Kidney (tissue), 14 donors: ENCODE data around the gene POLE2. TPM values are rescaled to one million over a fixed set of nuclear protein-coding genes. Genes with fewer than 3 reads are reported as not detected.

Source experiments
- DNase-seq, 5 donors: peaks; one replicate each; pipeline ENCODE4 v3.0.0-alpha.2; 2013 to 2020
- FAIRE-seq: peaks from 2 replicates; lab custom pipeline; 2012; peaks lifted over from hg19 to GRCh38; lab: Jason Lieb, UNC
- H3K27ac ChIP-seq, 2 donors: one replicate each; pipeline ENCODE4 v1.7.0; 2013; ENCODE audit warnings: low read depth in 2 of 2, low read length in 2 of 2, inconsistent platforms in 1 of 2
- H3K27me3 ChIP-seq: one replicate; pipeline ENCODE4 v1.7.1; 2013; ENCODE audit warnings: low read length, inconsistent platforms; ENCODE audit not compliant: control insufficient read depth, insufficient read depth
- H3K36me3 ChIP-seq, 3 donors: one replicate each; pipeline versions ENCODE4 v1.7.0 to v1.7.1; 2013; ENCODE audit warnings: low read length in 3 of 3, control low read depth in 1 of 3, inconsistent platforms in 1 of 3; ENCODE audit not compliant: insufficient read depth in 3 of 3, control insufficient read depth in 2 of 3
- H3K4me1 ChIP-seq, 3 donors: one replicate each; pipeline versions ENCODE4 v1.7.0 to v1.7.1; 2013; ENCODE audit warnings: low read length in 3 of 3, inconsistent platforms in 1 of 3, low read depth in 1 of 3; ENCODE audit not compliant: control insufficient read depth in 2 of 3, insufficient read depth in 2 of 3
- H3K4me3 ChIP-seq, 3 donors: one replicate each; pipeline versions ENCODE4 v1.7.0 to v1.8.1; 2013; ENCODE audit warnings: low read length in 3 of 3, control low read depth in 1 of 3, inconsistent platforms in 1 of 3
- H3K9ac ChIP-seq, 3 donors: one replicate each; pipeline versions ENCODE4 v1.7.0 to v1.7.1; 2013; ENCODE audit warnings: low read length in 3 of 3, control low read depth in 1 of 3, inconsistent platforms in 1 of 3
- H3K9me3 ChIP-seq, 3 donors: one replicate each; pipeline versions ENCODE4 v1.7.0 to v1.7.1; 2013; ENCODE audit warnings: low read length in 3 of 3, control low read depth in 1 of 3, inconsistent platforms in 1 of 3; ENCODE audit not compliant: control insufficient read depth in 2 of 3, insufficient read depth in 1 of 3
- CTCF ChIP-seq: IDR thresholded peaks from 3 replicates; pipeline ENCODE4 v1.5.1; 2012; ENCODE audit warnings: mild to moderate bottlenecking, moderate library complexity, borderline replicate concordance; ENCODE audit not compliant: insufficient read depth; ENCODE audit errors: extremely low read depth
- intact Hi-C: fragments of 100-400 bp; cut with DNase I; formaldehyde crosslinking; loops from one replicate; pipeline ENCODE4 v1.11.1; 2022
- polyA plus RNA-seq: library from polyadenylated mRNA; stranded (reverse); fragments of 350-450 nt; fragmentation: Illumina TruSeq; extraction: RNeasy Lipid Tissue Mini Kit (QIAGEN cat#74804); gene quantifications from one replicate; pipeline ENCODE4 v1.2.3, GENCODE V29; 2014; ENCODE audit warnings: low read depth, low replicate concordance; ENCODE audit not compliant: insufficient read depth
- total RNA-seq: library from RNA; stranded (reverse); fragmentation: NEBNext Ultra II Directional; extraction: Animal tissue kit (Norgen Biotek cat#: 25700); gene quantifications from one replicate; pipeline ENCODE4 v1.2.1, GENCODE V29; 2021
- donor health status: control.
- donor health status: control.
- donor health status: control.
- donor health status: control.
- donor health status: control.
- donor health status: DM: yes; HTN: yes; CAD: no.
- donor health status: Normal renal cell carcinoma (clear cell type).

POLE2 gene
- total and polyA plus RNA-seq, 2 donors from 2014 or later, result 0.58 to 2.6 TPM

- intact Hi-C loops, result no loop called here
These were observed 93.5 kb downstream of the POLE2 start for GRCh38 chr14:49594347-49595091.

More at GRCh38 chr14:49594347-49595091, 93.5 kb downstream of the POLE2 start:
- no peaks in the 10 kb centered on the region for H3K27me3 ChIP-seq
- DNase-seq (peak in 2 of 5 donors; percentile 16 to 53), FAIRE-seq (no peak)
- H3K9ac ChIP-seq, result no peak overlapping the region
- H3K9me3 ChIP-seq, result no peaks in the 10 kb centered on the region
- no peaks in the 10 kb centered on the region for H3K36me3 ChIP-seq
- H3K27ac ChIP-seq, result no peak overlapping the region
- H3K4me3 ChIP-seq, result no peak overlapping the region
- H3K4me1 ChIP-seq, result peaks cover 0 to 3% (median 0%) of the 10 kb centered on the region in 3 donors
- no peak for TF ChIP-seq CTCF

Other genes starting within 250 kb of the POLE2 start
- gene RPS29, start 101.8 kb downstream of the POLE2 start, total RNA-seq, result 1,054 TPM
- gene RPS29, start 101.8 kb downstream of the POLE2 start, polyA plus RNA-seq, result 2,862 TPM
- gene LRR1, start 89.3 kb downstream of the POLE2 start, total RNA-seq, result 6.6 TPM
- 7.7 TPM for gene LRR1, start 89.3 kb downstream of the POLE2 start, polyA plus RNA-seq
- gene RPL36AL, start 67.6 kb downstream of the POLE2 start, total RNA-seq, result 157 TPM
- 455 TPM for gene RPL36AL, start 67.6 kb downstream of the POLE2 start, polyA plus RNA-seq
- 31.8 TPM for gene MGAT2, start 67.4 kb downstream of the POLE2 start, total RNA-seq
- gene MGAT2, start 67.4 kb downstream of the POLE2 start, polyA plus RNA-seq, result 11.9 TPM
- gene DNAAF2, start 53.0 kb downstream of the POLE2 start, total RNA-seq, result 7.7 TPM
- 6.9 TPM for gene DNAAF2, start 53.0 kb downstream of the POLE2 start, polyA plus RNA-seq
- 8.4 TPM for gene KLHDC1, start 4.9 kb upstream of the POLE2 start, total RNA-seq
- gene KLHDC1, start 4.9 kb upstream of the POLE2 start, polyA plus RNA-seq, result 2.3 TPM
- 58.7 TPM for gene KLHDC2, start 79.9 kb upstream of the POLE2 start, total RNA-seq
- gene KLHDC2, start 79.9 kb upstream of the POLE2 start, polyA plus RNA-seq, result 83.4 TPM
- gene NEMF, start 164.6 kb upstream of the POLE2 start, total RNA-seq, result 79.9 TPM
- gene NEMF, start 164.6 kb upstream of the POLE2 start, polyA plus RNA-seq, result 26.1 TPM
- gene ARF6, start 204.9 kb upstream of the POLE2 start, total RNA-seq, result 87.1 TPM
- gene ARF6, start 204.9 kb upstream of the POLE2 start, polyA plus RNA-seq, result 38.9 TPM